Tibial artery (tissue), 4 donors: ENCODE measurements around the gene SARM1.

Source experiments
- DNase-seq, 2 donors: peaks; one replicate each; pipeline ENCODE4 v3.0.0-alpha.2; 2019
- H3K27ac ChIP-seq, 2 donors: fragments of 200-600 bp; sonication (generic) in 1 of 2; 1 replicate in 1 of 2; 2 replicates in 1 of 2; pipeline ENCODE4 v1.5.1; 2018 to 2019; ENCODE audit warnings: mild to moderate bottlenecking in 1 of 2
- H3K27me3 ChIP-seq, 2 donors: fragments of 200-600 bp; sonication (generic) in 1 of 2; one replicate each; pipeline versions ENCODE4 v1.5.1 to v1.6.0; 2016 to 2019
- H3K36me3 ChIP-seq, 3 donors: fragments of 200-600 bp; sonication (generic) in 2 of 3; one replicate each; pipeline ENCODE4 v1.5.1; 2016 to 2019; ENCODE audit warnings: mild to moderate bottlenecking in 2 of 3
- H3K4me1 ChIP-seq, 4 donors: fragments of 200-600 bp; sonication (generic) in 2 of 4; 1 replicate in 3 of 4; 2 replicates in 1 of 4; pipeline ENCODE4 v1.5.1; 2016 to 2019
- H3K4me3 ChIP-seq, 2 donors: fragments of 200-600 bp; sonication (generic) in 1 of 2; 1 replicate in 1 of 2; 2 replicates in 1 of 2; pipeline ENCODE4 v1.5.1; 2018 to 2019; ENCODE audit warnings: mild to moderate bottlenecking in 2 of 2
- H3K9me3 ChIP-seq, 3 donors: fragments of 200-600 bp; sonication (generic) in 1 of 3; one replicate each; pipeline ENCODE4 v1.5.1; 2016 to 2019
- CTCF ChIP-seq, 2 experiments: fragments of 200-600 bp in 1 of 2; fragments of 450-650 bp in 1 of 2; IDR thresholded peaks; one replicate each; pipeline ENCODE4 v1.5.1; 2017 to 2019; ENCODE audit warnings: antibody characterized with exemption in 2 of 2, mild to moderate bottlenecking in 1 of 2, moderate library complexity in 1 of 2
- intact Hi-C: fragments of 100-400 bp; cut with DNase I; formaldehyde crosslinking; loops from one replicate; pipeline ENCODE4 v1.15.0; 2023; ENCODE audit warnings: low total_unique reads

The SARM1 gene

DNA sequence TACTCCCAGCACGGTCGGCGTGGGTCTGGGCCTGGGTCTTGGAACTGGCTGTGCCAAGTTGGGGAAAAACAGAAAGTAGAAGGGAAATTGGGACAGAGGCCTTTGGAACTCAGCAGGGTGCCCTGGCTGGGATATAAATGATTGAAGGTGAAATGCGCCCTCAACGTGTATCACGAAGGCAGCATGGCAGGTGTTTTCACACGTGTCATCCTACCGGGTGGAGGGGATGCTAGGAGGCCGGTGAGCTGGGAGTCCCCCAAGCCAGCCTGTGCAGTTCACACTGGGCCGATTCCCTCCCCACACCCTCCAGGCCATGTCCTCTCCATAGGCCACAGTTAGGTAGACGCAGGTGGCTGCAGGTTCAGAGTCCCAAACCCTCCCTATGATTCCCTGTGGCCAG, 30.0 kb upstream of the SARM1 start:
- no peak for TF ChIP-seq CTCF (IDR thresholded peaks at IDR 0.05)
- no peak overlapping the region for H3K4me3 ChIP-seq
- intact Hi-C loops = no loop called here

DNA sequence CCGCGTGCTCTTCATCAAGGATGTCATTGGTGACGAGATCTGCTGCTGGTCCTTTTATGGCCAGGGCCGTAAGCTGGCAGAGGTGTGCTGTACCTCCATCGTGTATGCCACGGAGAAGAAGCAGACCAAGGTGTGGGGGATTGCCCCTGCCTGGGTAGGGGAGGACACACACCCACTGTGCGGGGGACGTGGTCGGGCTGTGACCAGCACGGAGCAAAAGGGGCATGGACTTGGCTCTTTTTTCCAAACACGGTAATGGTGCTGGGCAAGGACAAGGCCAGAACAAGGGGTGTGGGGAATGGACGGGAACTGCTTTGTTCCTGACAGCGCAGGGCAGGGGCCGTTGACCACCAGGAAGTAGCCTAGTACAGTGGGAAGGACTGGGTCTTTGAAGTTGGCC, 29.2 kb upstream of the SARM1 start:
- no peak for DNase-seq
- H3K27me3 ChIP-seq = no peaks in the 10 kb centered on the region
- no peaks in the 10 kb centered on the region for H3K9me3 ChIP-seq
- no peak overlapping the region for H3K27ac ChIP-seq
- intact Hi-C loops = no loop called here
- H3K4me1 ChIP-seq = peaks cover 0 to 37% (median 22%) of the 10 kb centered on the region in 4 donors
- TF ChIP-seq CTCF (IDR thresholded peaks at IDR 0.05) = no peak
- H3K36me3 ChIP-seq = peaks cover 31 to 83% (median 77%) of the 10 kb centered on the region in 3 donors
- H3K4me3 ChIP-seq = no peak overlapping the region

More for the DNA sequence above, 30.0 kb upstream of the SARM1 start:
- DNase-seq = no peak
- Histone ChIP-seq H3K9me3 (no peaks in the 10 kb centered on the region), H3K27me3 (no peaks in the 10 kb centered on the region), H3K27ac (no peak overlapping the region), H3K4me1 (peaks cover 0 to 38% (median 26%) of the 10 kb centered on the region in 4 donors), H3K36me3 (peaks cover 31 to 75% (median 70%) of the 10 kb centered on the region in 3 donors)

GRCh38 chr17:28343491-28343932, 28.0 kb upstream of the SARM1 start:
- no peak for TF ChIP-seq CTCF (IDR thresholded peaks at IDR 0.05)
- no peak for DNase-seq
- no peak overlapping the region for H3K27ac ChIP-seq
- H3K9me3 ChIP-seq = no peaks in the 10 kb centered on the region
- peaks cover 31 to 95% (median 89%) of the 10 kb centered on the region in 3 donors for H3K36me3 ChIP-seq
- intact Hi-C loops = no loop called here
- no peaks in the 10 kb centered on the region for H3K27me3 ChIP-seq
- H3K4me1 ChIP-seq = peaks cover 0 to 33% (median 16%) of the 10 kb centered on the region in 4 donors
- H3K4me3 ChIP-seq = no peak overlapping the region

DNA sequence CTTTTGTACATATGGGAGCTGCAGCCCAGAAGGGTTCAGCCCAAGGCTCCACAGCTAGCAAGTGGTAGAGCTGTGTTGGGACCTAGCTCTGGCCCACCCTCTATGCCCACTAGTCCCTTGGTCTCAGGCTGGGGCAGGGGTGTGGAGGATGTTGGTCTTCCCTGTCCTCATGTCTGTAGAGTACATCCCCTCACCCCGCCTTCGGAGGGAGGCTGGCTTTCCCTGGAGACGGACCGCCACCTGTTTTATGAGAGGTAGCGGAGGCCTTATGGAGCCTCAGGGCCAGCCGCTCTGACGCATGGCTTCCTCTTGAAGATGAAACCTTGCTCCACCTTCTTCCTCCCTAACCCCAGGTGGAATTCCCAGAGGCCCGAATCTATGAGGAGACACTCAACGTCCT, 27.5 kb upstream of the SARM1 start:
- H3K4me1 ChIP-seq = peaks cover 0 to 30% (median 14%) of the 10 kb centered on the region in 4 donors
- H3K36me3 ChIP-seq = peaks cover 33 to 100% (median 94%) of the 10 kb centered on the region in 3 donors
- no peak overlapping the region for H3K27ac ChIP-seq
- intact Hi-C loops = no loop called here
- no peaks in the 10 kb centered on the region for H3K27me3 ChIP-seq
- no peak for DNase-seq
- no peak for TF ChIP-seq CTCF (IDR thresholded peaks at IDR 0.05)
- H3K9me3 ChIP-seq = no peaks in the 10 kb centered on the region
- no peak overlapping the region for H3K4me3 ChIP-seq

DNA sequence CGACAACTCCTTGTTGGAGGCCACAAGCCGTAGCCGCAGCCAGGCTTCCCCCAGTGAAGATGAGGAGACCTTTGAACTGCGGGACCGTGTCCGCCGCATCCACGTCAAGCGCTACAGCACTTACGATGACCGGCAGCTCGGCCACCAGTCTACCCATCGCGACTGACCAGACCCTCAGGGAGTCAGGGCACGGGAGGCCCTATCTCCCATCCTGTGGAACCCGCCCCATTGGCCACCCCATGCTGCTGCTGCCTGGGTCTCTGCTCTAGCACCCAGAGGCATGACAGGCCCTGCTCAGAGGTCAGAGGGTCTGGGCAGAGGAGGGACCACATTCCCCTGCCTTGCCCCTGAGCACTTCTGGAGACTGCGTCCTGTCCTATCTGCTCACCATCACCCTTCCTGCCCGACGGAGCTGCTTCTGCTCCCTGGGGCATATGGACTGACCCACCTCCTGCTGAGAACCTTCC, 27.0 kb upstream of the SARM1 start:
- intact Hi-C loops = no loop called here
- Histone ChIP-seq H3K27ac (no peak overlapping the region), H3K9me3 (no peaks in the 10 kb centered on the region), H3K36me3 (peaks cover 34 to 100% (median 98%) of the 10 kb centered on the region in 3 donors), H3K4me3 (no peak overlapping the region), H3K4me1 (peaks cover 0 to 30% (median 14%) of the 10 kb centered on the region in 4 donors), H3K27me3 (no peaks in the 10 kb centered on the region)
- no peak for DNase-seq
- no peak for TF ChIP-seq CTCF (IDR thresholded peaks at IDR 0.05)
